ENCODE measurements around the gene TTC28.
A peak's percentile ranks its signal among the peaks of the same experiment; 100 is the strongest.

TTC28 gene

DNA sequence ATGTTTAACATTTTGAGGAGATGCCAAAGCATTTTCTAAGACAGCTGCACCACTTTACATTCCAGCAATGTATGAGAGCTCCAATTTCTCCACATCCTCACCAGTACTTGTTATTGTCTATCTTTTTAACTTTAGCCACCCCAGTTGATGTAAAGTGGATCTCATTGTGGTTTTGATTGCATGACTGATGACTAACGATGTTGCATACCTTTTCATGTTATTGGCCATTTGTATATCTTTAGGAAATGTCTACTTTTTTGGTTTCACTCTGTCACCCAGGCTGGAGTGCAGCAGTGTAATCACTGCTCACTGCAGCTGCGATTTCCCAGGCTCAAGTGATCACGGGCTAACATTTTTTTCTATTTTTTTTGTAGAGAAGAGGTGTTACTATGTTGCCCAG, 8.9 kb downstream of the TTC28 start:
- Histone ChIP-seq H3K9me3 (ENCODE audit: control insufficient read depth, insufficient read depth, low read depth, low read length) (no peaks in the 10 kb centered on the region), H3K4me3 (ENCODE audit: low read depth, low read length) (no peak overlapping the region), H3K4me1 (ENCODE audit: control insufficient read depth, insufficient read depth, low read length) (peaks cover 6% of the 10 kb centered on the region), H3K36me3 (ENCODE audit: control insufficient read depth in 2 of 2, insufficient read depth in 1 of 2, low read length in 2 of 2) (peaks cover 0 to 6% of the 10 kb centered on the region in 2 experiments; a peak in 2 of 3 replicates), H3K27ac (ENCODE audit: extremely low read depth, low read depth, low read length) (no peak overlapping the region)
- ChIA-PET POLR2A (no interaction called here), CTCF (no interaction called here)
- TF ChIP-seq, protein P1, sequence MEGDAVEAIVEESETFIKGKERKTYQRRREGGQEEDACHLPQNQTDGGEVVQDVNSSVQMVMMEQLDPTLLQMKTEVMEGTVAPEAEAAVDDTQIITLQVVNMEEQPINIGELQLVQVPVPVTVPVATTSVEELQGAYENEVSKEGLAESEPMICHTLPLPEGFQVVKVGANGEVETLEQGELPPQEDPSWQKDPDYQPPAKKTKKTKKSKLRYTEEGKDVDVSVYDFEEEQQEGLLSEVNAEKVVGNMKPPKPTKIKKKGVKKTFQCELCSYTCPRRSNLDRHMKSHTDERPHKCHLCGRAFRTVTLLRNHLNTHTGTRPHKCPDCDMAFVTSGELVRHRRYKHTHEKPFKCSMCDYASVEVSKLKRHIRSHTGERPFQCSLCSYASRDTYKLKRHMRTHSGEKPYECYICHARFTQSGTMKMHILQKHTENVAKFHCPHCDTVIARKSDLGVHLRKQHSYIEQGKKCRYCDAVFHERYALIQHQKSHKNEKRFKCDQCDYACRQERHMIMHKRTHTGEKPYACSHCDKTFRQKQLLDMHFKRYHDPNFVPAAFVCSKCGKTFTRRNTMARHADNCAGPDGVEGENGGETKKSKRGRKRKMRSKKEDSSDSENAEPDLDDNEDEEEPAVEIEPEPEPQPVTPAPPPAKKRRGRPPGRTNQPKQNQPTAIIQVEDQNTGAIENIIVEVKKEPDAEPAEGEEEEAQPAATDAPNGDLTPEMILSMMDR (tag by site-specific recombination; IDR thresholded peaks at IDR 0.05) = no peak
- TF ChIP-seq ZNF148 (tag by site-specific recombination; IDR thresholded peaks at IDR 0.05; ENCODE audit: borderline replicate concordance) = no peak
- TF ChIP-seq GLI2 (tag by site-specific recombination; IDR thresholded peaks at IDR 0.05; ENCODE audit: borderline replicate concordance, low read depth) = no peak
- TF ChIP-seq ZNF394 (tag by site-specific recombination; IDR thresholded peaks at IDR 0.05; ENCODE audit: borderline replicate concordance) = no peak
- no peak for TF ChIP-seq IKZF3 (tag by site-specific recombination; IDR thresholded peaks at IDR 0.05)
- TF ChIP-seq TRIM28 (IDR thresholded peaks at IDR 0.05; ENCODE audit: borderline replicate concordance, low read length) = no peak
- TF ChIP-seq, protein P2, sequence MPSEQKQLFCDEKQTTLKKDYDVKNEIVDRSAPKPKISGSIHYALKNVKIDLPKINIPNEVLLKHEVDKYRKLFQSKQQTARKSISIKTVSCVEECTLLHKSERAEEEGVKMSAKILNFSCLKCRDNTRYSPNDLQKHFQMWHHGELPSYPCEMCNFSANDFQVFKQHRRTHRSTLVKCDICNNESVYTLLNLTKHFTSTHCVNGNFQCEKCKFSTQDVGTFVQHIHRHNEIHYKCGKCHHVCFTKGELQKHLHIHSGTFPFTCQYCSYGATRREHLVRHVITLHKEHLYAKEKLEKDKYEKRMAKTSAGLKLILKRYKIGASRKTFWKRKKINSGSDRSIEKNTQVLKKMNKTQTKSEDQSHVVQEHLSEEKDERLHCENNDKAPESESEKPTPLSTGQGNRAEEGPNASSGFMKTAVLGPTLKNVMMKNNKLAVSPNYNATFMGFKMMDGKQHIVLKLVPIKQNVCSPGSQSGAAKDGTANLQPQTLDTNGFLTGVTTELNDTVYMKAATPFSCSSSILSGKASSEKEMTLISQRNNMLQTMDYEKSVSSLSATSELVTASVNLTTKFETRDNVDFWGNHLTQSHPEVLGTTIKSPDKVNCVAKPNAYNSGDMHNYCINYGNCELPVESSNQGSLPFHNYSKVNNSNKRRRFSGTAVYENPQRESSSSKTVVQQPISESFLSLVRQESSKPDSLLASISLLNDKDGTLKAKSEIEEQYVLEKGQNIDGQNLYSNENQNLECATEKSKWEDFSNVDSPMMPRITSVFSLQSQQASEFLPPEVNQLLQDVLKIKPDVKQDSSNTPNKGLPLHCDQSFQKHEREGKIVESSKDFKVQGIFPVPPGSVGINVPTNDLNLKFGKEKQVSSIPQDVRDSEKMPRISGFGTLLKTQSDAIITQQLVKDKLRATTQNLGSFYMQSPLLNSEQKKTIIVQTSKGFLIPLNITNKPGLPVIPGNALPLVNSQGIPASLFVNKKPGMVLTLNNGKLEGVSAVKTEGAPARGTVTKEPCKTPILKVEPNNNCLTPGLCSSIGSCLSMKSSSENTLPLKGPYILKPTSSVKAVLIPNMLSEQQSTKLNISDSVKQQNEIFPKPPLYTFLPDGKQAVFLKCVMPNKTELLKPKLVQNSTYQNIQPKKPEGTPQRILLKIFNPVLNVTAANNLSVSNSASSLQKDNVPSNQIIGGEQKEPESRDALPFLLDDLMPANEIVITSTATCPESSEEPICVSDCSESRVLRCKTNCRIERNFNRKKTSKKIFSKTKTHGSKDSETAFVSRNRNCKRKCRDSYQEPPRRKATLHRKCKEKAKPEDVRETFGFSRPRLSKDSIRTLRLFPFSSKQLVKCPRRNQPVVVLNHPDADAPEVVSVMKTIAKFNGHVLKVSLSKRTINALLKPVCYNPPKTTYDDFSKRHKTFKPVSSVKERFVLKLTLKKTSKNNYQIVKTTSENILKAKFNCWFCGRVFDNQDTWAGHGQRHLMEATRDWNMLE (tag by site-specific recombination; conservative IDR thresholded peaks at IDR 0.05; ENCODE audit: low read depth) = no peak
- TF ChIP-seq ZNF37A (tag by site-specific recombination; IDR thresholded peaks at IDR 0.05) = no peak
- TF ChIP-seq ZNF16 (tag by site-specific recombination; IDR thresholded peaks at IDR 0.05; ENCODE audit: low read depth) = no peak
- no peak for TF ChIP-seq ZNF670 (tag by site-specific recombination; IDR thresholded peaks at IDR 0.05; ENCODE audit: low read depth)
- TF ChIP-seq, protein P3, sequence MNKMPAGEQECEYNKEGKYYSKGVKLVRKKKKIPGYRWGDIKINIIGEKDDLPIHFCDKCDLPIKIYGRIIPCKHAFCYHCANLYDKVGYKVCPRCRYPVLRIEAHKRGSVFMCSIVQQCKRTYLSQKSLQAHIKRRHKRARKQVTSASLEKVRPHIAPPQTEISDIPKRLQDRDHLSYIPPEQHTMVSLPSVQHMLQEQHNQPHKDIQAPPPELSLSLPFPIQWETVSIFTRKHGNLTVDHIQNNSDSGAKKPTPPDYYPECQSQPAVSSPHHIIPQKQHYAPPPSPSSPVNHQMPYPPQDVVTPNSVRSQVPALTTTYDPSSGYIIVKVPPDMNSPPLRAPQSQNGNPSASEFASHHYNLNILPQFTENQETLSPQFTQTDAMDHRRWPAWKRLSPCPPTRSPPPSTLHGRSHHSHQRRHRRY (tag by site-specific recombination; IDR thresholded peaks at IDR 0.05) = no peak
- no peak for TF ChIP-seq ZNF292 (tag by site-specific recombination; IDR thresholded peaks at IDR 0.05; ENCODE audit: borderline replicate concordance, low read depth)
- TF ChIP-seq SALL2 (tag by site-specific recombination; IDR thresholded peaks at IDR 0.05; ENCODE audit: borderline replicate concordance) = no peak
- no peak for TF ChIP-seq ATF2 (tag by site-specific recombination; IDR thresholded peaks at IDR 0.05; ENCODE audit: low read depth)
- TF ChIP-seq RBAK (tag by site-specific recombination; IDR thresholded peaks at IDR 0.05) = no peak
- peak; percentile 99 for TF ChIP-seq ZNF184 (tag by site-specific recombination; IDR thresholded peaks at IDR 0.05)
- TF ChIP-seq SETDB1 (IDR thresholded peaks at IDR 0.05; ENCODE audit: insufficient read length, low read length) = peak; percentile 48
- no peak for TF ChIP-seq ZNF2 (tag by site-specific recombination; IDR thresholded peaks at IDR 0.05)

Measured in HEK293 (cell line).